GM18505 (cell line): Measurements from ENCODE around the gene ZNF709.
"Not testable (repeated sequence)": the region's sequence is repeated elsewhere in the genome, so short reads cannot be mapped to it uniquely, and the experiment has no call there.

Source experiments
- ATAC-seq: cut with Tn5 transposase; IDR thresholded peaks from one replicate; pipeline ENCODE4 v1.9.1; 2021; ENCODE audit not compliant: unreplicated experiment
- POLR2A ChIP-seq: IDR thresholded peaks from 4 replicates; pipeline ENCODE4 v1.6.1; 2011; ENCODE audit warnings: borderline replicate concordance; ENCODE audit not compliant: insufficient read depth, insufficient read length; ENCODE audit errors: extremely low read depth

Gene ZNF709

GRCh38 chr19:12425888-12426274, 58.7 kb downstream of the ZNF709 start:
- ATAC-seq = no peak
- no peak for TF ChIP-seq POLR2A

- no peak for TF ChIP-seq POLR2A
- ATAC-seq = no peak
Observed at GRCh38 chr19:12425236-12425887, 59.3 kb downstream of the ZNF709 start.

GRCh38 chr19:12417273-12417672, 67.3 kb downstream of the ZNF709 start:
- ATAC-seq = not testable (repeated sequence)

GRCh38 chr19:12411893-12412292, 72.7 kb downstream of the ZNF709 start:
- ATAC-seq = no peak
- TF ChIP-seq POLR2A = no peak
